Mesendoderm (in vitro differentiated cells): Measurements from ENCODE around the gene ISLR.

ENCODE experiments used
- DNase-seq: peaks from one replicate; pipeline ENCODE4 v3.0.0; 2013
- H2AK5ac ChIP-seq: 2 replicates; pipeline ENCODE4 v1.6.1; 2013; ENCODE audit warnings: low read length, inconsistent platforms
- H2BK120ac ChIP-seq: 2 replicates; pipeline ENCODE4 v1.6.1; 2013; ENCODE audit warnings: low read depth, mild to moderate bottlenecking, low read length, moderate library complexity, mixed read lengths
- H2BK15ac ChIP-seq: replicated peaks from 2 replicates; pipeline ENCODE4 v1.6.1; 2013; ENCODE audit warnings: low read depth, mild to moderate bottlenecking, moderate library complexity
- H2BK5ac ChIP-seq: 2 replicates; pipeline ENCODE4 v1.6.1; 2013; ENCODE audit warnings: low read length, inconsistent platforms
- H3K18ac ChIP-seq: 2 replicates; pipeline ENCODE4 v1.6.1; 2013; ENCODE audit warnings: mild to moderate bottlenecking, low read length, mixed read lengths
- H3K23ac ChIP-seq: one replicate; pipeline ENCODE4 v1.6.1; 2013; ENCODE audit warnings: low read length
- H3K27ac ChIP-seq: 2 replicates; pipeline ENCODE4 v1.5.1; 2013; ENCODE audit warnings: low read depth, mild to moderate bottlenecking, inconsistent platforms, low read length, moderate library complexity
- H3K27me3 ChIP-seq: 2 replicates; pipeline ENCODE4 v1.6.1; 2013; ENCODE audit warnings: low read length, control low read depth, mild to moderate bottlenecking, inconsistent platforms; ENCODE audit not compliant: insufficient read depth, poor library complexity
- H3K36me3 ChIP-seq: 2 replicates; pipeline ENCODE4 v1.6.1; 2013; ENCODE audit warnings: low read length, inconsistent platforms; ENCODE audit not compliant: control insufficient read depth, insufficient read depth
- H3K4ac ChIP-seq: one replicate; pipeline ENCODE4 v1.6.1; 2013; ENCODE audit warnings: low read depth, mild to moderate bottlenecking, low read length, moderate library complexity
- H3K4me1 ChIP-seq: 2 replicates; pipeline ENCODE4 v1.6.1; 2013; ENCODE audit warnings: low read depth, low read length, inconsistent platforms; ENCODE audit not compliant: control insufficient read depth
- H3K4me2 ChIP-seq: 2 replicates; pipeline ENCODE4 v1.6.1; 2013; ENCODE audit warnings: low read length
- H3K4me3 ChIP-seq: 2 replicates; pipeline ENCODE4 v1.5.1; 2013; ENCODE audit warnings: mild to moderate bottlenecking, low read length
- H3K56ac ChIP-seq: one replicate; pipeline ENCODE4 v1.6.1; 2013; ENCODE audit warnings: low read length
- H3K79me1 ChIP-seq: 2 replicates; pipeline ENCODE4 v1.6.1; 2013; ENCODE audit warnings: low read length, inconsistent platforms
- H3K79me2 ChIP-seq: 2 replicates; pipeline ENCODE4 v1.6.1; 2013; ENCODE audit warnings: mild to moderate bottlenecking, low read length; ENCODE audit not compliant: control insufficient read depth, insufficient read depth
- H3K9ac ChIP-seq: 2 replicates; pipeline ENCODE4 v1.6.1; 2013; ENCODE audit warnings: low read length, inconsistent platforms
- H4K5ac ChIP-seq: one replicate; pipeline ENCODE4 v1.6.1; 2013; ENCODE audit warnings: low read length
- H4K8ac ChIP-seq: one replicate; pipeline ENCODE4 v1.6.1; 2013; ENCODE audit warnings: low read depth, mild to moderate bottlenecking, control low read depth, low read length, moderate library complexity
- WGBS: extraction: QIAGEN DNeasy Blood & Tissue Kit; methylation state at CpG from one replicate; pipeline ENCODE4 v1.1.7; 2013; ENCODE audit warnings: low lambda C conversion rate, missing lambda C conversion rate; ENCODE audit not compliant: insufficient coverage; ENCODE audit errors: extremely low coverage; 5-methylcytosine and 5-hydroxymethylcytosine counted together

Gene ISLR

GRCh38 chr15:74136814-74137536 is 36.5 kb upstream of the ISLR start:
- Histone ChIP-seq H3K4me1 (peaks cover 5% of the 10 kb centered on the region), H3K27me3 (peaks cover 34% of the 10 kb centered on the region), H3K9ac (peak overlapping the region; percentile 58), H3K36me3 (no peaks in the 10 kb centered on the region), H3K18ac (no peak overlapping the region), H4K8ac (no peak overlapping the region), H2BK5ac (no peak overlapping the region), H3K79me2 (no peaks in the 10 kb centered on the region), H3K4me2 (peak overlapping the region; percentile 64), H3K23ac (peak overlapping the region; percentile 85), H2BK120ac (no peak overlapping the region), H3K79me1 (no peaks in the 10 kb centered on the region), H3K56ac (peak overlapping the region; percentile 85), H2BK15ac (no peak overlapping the region), H2AK5ac (no peak overlapping the region), H3K27ac (no peak overlapping the region), H3K4me3 (no peak overlapping the region), H3K4ac (no peak overlapping the region), H4K5ac (no peak overlapping the region)
- no CpG with 5 or more reads among the region's 18 CpGs for WGBS
- no peak for DNase-seq

DNA sequence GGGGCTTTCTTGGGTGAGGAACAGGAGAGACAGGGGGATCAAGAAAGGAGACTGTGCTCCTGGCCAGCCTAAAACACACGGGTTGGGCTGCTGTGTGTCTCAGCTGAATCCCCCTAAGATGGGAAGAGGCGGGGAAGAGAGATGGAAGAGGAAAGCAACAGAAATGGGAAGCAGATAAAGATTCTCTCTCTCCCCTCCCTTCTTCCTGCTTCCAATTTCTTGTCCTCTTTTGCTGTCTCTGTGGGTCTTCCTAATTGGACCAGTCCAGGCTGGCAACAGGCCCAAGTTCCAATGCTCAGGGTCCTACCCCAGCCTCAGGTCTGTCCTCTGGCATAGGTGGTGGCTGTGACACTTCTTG is 36.0 kb upstream of the ISLR start:
- no peaks in the 10 kb centered on the region for H3K79me1 ChIP-seq
- no CpG with 5 or more reads among the region's 2 CpGs for WGBS
- peaks cover 5% of the 10 kb centered on the region for H3K4me1 ChIP-seq
- H4K8ac ChIP-seq, result no peak overlapping the region
- H3K18ac ChIP-seq, result no peak overlapping the region
- no peak for DNase-seq
- no peak overlapping the region for H3K4me3 ChIP-seq
- no peak overlapping the region for H3K23ac ChIP-seq
- H3K36me3 ChIP-seq, result no peaks in the 10 kb centered on the region
- no peak overlapping the region for H2BK5ac ChIP-seq
- H3K4me2 ChIP-seq, result no peak overlapping the region
- H2AK5ac ChIP-seq, result no peak overlapping the region
- no peak overlapping the region for H4K5ac ChIP-seq
- H3K27ac ChIP-seq, result no peak overlapping the region
- no peak overlapping the region for H2BK120ac ChIP-seq
- H3K56ac ChIP-seq, result peak overlapping the region; percentile 85
- no peak overlapping the region for H3K4ac ChIP-seq
- H2BK15ac ChIP-seq, result no peak overlapping the region
- no peaks in the 10 kb centered on the region for H3K79me2 ChIP-seq
- H3K9ac ChIP-seq, result no peak overlapping the region
- peaks cover 28% of the 10 kb centered on the region for H3K27me3 ChIP-seq

DNA sequence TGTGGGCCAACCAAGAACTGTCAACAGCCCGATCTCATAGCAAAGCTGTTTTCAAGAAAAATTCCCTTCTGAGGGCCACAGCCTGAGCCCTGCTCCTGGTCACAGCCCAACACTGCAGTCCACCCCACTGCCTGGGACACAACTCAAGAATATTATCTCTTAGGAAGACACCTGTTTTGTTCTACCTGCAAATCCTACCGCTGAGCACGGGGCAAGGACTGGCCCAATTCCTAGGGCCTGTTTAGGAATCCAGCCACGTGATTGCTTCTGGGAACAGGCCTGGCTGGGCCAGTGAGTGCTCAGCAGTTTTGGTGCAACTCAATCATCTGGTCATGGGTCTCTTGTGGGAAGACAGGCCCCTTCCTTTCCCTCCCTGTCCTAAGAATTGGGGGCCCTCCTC is 34.9 kb upstream of the ISLR start:
- H3K27me3 ChIP-seq, result peaks cover 17% of the 10 kb centered on the region
- no peaks in the 10 kb centered on the region for H3K36me3 ChIP-seq
- H3K4ac ChIP-seq, result no peak overlapping the region
- no peak overlapping the region for H3K23ac ChIP-seq
- H3K79me2 ChIP-seq, result no peaks in the 10 kb centered on the region
- no peak overlapping the region for H3K4me3 ChIP-seq
- no peak for DNase-seq
- H4K8ac ChIP-seq, result no peak overlapping the region
- no peak overlapping the region for H2AK5ac ChIP-seq
- H3K27ac ChIP-seq, result no peak overlapping the region
- WGBS, result no CpG with 5 or more reads among the region's 4 CpGs
- H4K5ac ChIP-seq, result no peak overlapping the region
- H2BK5ac ChIP-seq, result no peak overlapping the region
- no peak overlapping the region for H3K9ac ChIP-seq
- H3K18ac ChIP-seq, result no peak overlapping the region
- no peaks in the 10 kb centered on the region for H3K79me1 ChIP-seq
- peaks cover 5% of the 10 kb centered on the region for H3K4me1 ChIP-seq
- no peak overlapping the region for H2BK15ac ChIP-seq
- no peak overlapping the region for H3K4me2 ChIP-seq
- no peak overlapping the region for H3K56ac ChIP-seq
- H2BK120ac ChIP-seq, result no peak overlapping the region

GRCh38 chr15:74141591-74141990 is 31.9 kb upstream of the ISLR start:
- DNase-seq, result no peak

GRCh38 chr15:74144153-74144775 is 29.2 kb upstream of the ISLR start:
- Histone ChIP-seq H4K5ac (no peak overlapping the region), H3K9ac (no peak overlapping the region), H2BK120ac (no peak overlapping the region), H3K18ac (no peak overlapping the region), H3K79me1 (no peaks in the 10 kb centered on the region), H3K79me2 (no peaks in the 10 kb centered on the region), H2BK5ac (no peak overlapping the region), H3K36me3 (no peaks in the 10 kb centered on the region), H3K4me2 (no peak overlapping the region), H3K4ac (no peak overlapping the region), H2BK15ac (no peak overlapping the region), H3K27ac (no peak overlapping the region), H4K8ac (no peak overlapping the region), H2AK5ac (peak overlapping the region; percentile 46), H3K4me3 (no peak overlapping the region), H3K56ac (no peak overlapping the region), H3K23ac (no peak overlapping the region), H3K27me3 (no peaks in the 10 kb centered on the region), H3K4me1 (no peaks in the 10 kb centered on the region)
- DNase-seq, result peak; percentile 89
- WGBS, result no CpG with 5 or more reads among the region's 6 CpGs

More at GRCh38 chr15:74141591-74141990, 31.9 kb upstream of the ISLR start:
- no peak overlapping the region for H3K27ac ChIP-seq
- H2BK5ac ChIP-seq, result no peak overlapping the region
- no peak overlapping the region for H3K18ac ChIP-seq
- no peak overlapping the region for H3K23ac ChIP-seq
- peaks cover 5% of the 10 kb centered on the region for H3K27me3 ChIP-seq
- no peak overlapping the region for H3K4me3 ChIP-seq
- no peak overlapping the region for H3K56ac ChIP-seq
- no peaks in the 10 kb centered on the region for H3K36me3 ChIP-seq
- H3K4me2 ChIP-seq, result no peak overlapping the region
- no peak overlapping the region for H2AK5ac ChIP-seq
- no peak overlapping the region for H3K9ac ChIP-seq
- no peak overlapping the region for H3K4ac ChIP-seq
- no peak overlapping the region for H2BK15ac ChIP-seq
- no CpG with 5 or more reads among the region's 1 CpG for WGBS
- H3K79me2 ChIP-seq, result no peaks in the 10 kb centered on the region
- H2BK120ac ChIP-seq, result no peak overlapping the region
- H4K5ac ChIP-seq, result no peak overlapping the region
- no peaks in the 10 kb centered on the region for H3K79me1 ChIP-seq
- peaks cover 3% of the 10 kb centered on the region for H3K4me1 ChIP-seq
- no peak overlapping the region for H4K8ac ChIP-seq
